HFF-Myc (cell line): ENCODE data around the gene B4GALT1.

Source experiments
- DNase-seq: peaks from one replicate; pipeline ENCODE4 v3.0.0-alpha.2; 2011; ENCODE audit warnings: low read depth; ENCODE audit errors: extremely low read depth
- H3K4me3 ChIP-seq: replicated peaks from 2 replicates; pipeline ENCODE4 v1.5.1; 2011; ENCODE audit warnings: low read depth, mild to moderate bottlenecking, control low read depth, low read length
- CTCF ChIP-seq: IDR thresholded peaks from 2 replicates; pipeline ENCODE4 v1.5.1; 2012; ENCODE audit warnings: mild to moderate bottlenecking, low read depth, low read length, control low read depth; ENCODE audit errors: missing control alignments

Gene B4GALT1

GRCh38 chr9:33185406-33185805 lies 18.3 kb upstream of the B4GALT1 start:
- no peak for DNase-seq
- no peak overlapping the region for H3K4me3 ChIP-seq
- no peak for TF ChIP-seq CTCF

GRCh38 chr9:33184963-33185362 lies 17.8 kb upstream of the B4GALT1 start:
- DNase-seq, result no peak
- H3K4me3 ChIP-seq, result no peak overlapping the region
- no peak for TF ChIP-seq CTCF

- no peak for TF ChIP-seq CTCF
- DNase-seq, result no peak
- H3K4me3 ChIP-seq, result no peak overlapping the region
These were observed 15.4 kb upstream of the B4GALT1 start for GRCh38 chr9:33182519-33182918.

- no peak for TF ChIP-seq CTCF
- DNase-seq, result no peak
- no peak overlapping the region for H3K4me3 ChIP-seq
These were observed 13.5 kb upstream of the B4GALT1 start for GRCh38 chr9:33180526-33181184.

- no peak for TF ChIP-seq CTCF
- no peak for DNase-seq
- H3K4me3 ChIP-seq, result no peak overlapping the region
These were observed 12.0 kb upstream of the B4GALT1 start for GRCh38 chr9:33178972-33179697.

- no peak for DNase-seq
- TF ChIP-seq CTCF, result no peak
- H3K4me3 ChIP-seq, result no peak overlapping the region
These were observed 10.5 kb upstream of the B4GALT1 start for GRCh38 chr9:33177639-33178038.

GRCh38 chr9:33177086-33177485 lies 9.9 kb upstream of the B4GALT1 start:
- DNase-seq, result no peak
- no peak overlapping the region for H3K4me3 ChIP-seq
- TF ChIP-seq CTCF, result no peak
